NCI-H226 (cell line): ENCODE results near the gene SLC34A1.

Source experiments
- DNase-seq: peaks from one replicate; pipeline ENCODE4 v3.0.0-alpha.2; 2015

The SLC34A1 gene

DNA sequence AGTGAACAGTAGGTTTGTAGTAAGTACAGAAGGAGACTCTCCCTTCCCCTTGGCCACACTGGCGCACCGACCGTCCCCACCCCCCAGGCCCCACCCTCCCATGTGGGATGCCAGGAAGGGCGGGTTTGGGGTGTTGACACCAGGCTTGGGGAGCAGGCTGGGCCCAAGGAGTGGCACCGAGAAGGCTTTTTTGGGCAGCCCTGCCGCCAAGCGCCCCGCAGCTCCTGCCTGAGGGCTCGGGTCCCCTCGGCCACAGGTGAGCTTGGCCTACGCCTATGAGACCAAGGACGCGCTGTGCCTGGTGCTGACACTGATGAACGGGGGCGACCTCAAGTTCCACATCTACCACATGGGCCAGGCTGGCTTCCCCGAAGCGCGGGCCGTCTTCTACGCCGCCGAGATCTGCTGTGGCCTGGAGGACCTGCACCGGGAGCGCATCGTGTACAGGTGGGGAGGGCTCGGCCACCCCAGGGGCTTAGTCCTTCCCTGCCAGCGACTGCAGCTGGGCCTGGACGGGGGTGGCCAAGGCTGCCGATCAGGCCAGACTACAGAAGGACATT lies 49.5 kb downstream of the SLC34A1 start:
- DNase-seq, result no peak

DNA sequence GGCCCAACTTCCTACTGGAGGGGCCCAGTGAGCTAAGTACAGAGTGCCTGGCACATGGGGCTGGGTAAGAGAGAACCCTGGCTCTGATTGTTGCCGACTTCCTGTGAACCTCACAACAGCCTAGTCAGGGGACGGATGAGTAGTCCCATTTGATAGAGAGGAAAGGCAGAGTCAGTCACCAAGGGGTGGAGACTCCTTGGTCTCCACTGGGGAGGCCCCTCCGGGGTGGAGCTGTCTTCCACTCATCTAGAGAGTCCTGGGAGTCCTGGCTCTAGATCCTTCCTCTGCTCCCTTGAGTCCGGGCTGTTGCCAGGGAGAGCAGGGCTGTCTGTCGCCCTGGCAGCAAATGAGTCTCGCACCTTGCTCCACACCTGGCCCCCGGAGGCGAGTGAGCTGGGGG lies 50.2 kb downstream of the SLC34A1 start:
- DNase-seq, result no peak

- no peak for DNase-seq
Measured at GRCh38 chr5:177434942-177435738, 50.9 kb downstream of the SLC34A1 start.

- no peak for DNase-seq
Measured at GRCh38 chr5:177435847-177436536, 51.8 kb downstream of the SLC34A1 start.

DNA sequence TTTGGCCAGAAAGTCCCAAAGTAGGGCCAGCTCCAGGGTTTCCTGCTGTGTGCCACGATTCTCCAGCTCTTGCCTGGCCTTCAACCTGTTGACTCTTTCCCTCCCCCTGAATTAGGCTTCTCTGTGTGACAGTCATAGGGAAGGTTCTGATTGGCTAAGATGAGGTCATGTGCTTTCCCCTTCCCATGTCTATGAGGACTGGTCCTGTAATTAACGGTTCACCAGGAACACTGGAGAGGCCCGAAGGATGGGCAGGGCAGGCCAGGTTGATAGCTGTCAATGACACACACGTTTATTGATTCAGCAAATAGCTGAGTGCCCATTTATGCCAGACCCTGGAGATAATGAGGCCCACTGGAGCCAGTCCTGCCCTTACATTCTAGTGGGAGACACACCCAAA lies 53.4 kb downstream of the SLC34A1 start:
- DNase-seq, result no peak

- DNase-seq, result no peak
Measured at GRCh38 chr5:177438468-177438867, 54.2 kb downstream of the SLC34A1 start.

GRCh38 chr5:177439518-177440053 lies 55.4 kb downstream of the SLC34A1 start:
- DNase-seq, result no peak

- DNase-seq, result no peak
Measured at GRCh38 chr5:177440211-177440989, 56.2 kb downstream of the SLC34A1 start.

DNA sequence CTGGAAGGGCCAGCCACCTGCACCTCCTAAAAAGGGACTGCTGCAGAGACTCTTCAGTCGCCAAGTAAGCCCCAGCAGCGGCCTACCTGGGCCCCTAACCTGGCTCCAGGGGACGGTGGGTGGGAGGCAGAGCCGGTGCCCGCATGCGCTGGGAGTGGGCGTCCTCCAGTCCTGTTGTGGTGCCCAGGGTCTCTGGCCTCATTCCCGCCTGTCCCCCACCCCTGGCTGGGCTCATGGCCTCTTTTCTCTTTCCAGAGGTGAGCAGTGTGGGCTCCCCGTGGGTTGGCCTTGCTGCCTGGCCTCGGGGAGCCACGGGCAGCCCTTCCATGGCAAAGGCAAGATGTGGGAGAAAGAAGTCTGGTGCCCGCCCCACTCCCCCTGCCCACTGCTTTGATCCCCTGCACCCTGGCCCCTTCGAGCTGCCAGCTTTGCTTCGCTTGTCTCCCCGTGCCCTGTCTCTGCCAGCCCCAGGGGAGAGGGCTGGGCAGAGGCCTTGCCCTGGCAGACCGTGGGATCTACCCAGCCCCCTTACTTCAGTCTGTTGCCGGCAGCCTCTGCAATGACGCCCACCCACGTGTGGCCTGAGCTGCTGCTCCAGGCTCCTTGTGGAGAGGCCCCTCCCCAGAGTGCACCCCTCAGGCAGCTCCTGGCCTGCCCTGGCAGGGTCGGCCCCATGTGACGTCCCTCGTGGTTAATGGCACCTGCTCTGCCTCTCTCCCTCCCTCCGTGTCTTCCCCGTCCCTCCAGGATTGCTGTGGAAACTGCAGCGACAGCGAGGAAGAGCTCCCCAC lies 57.0 kb downstream of the SLC34A1 start:
- DNase-seq, result no peak

- DNase-seq, result no peak
Measured at GRCh38 chr5:177442066-177442826, 58.0 kb downstream of the SLC34A1 start.

DNA sequence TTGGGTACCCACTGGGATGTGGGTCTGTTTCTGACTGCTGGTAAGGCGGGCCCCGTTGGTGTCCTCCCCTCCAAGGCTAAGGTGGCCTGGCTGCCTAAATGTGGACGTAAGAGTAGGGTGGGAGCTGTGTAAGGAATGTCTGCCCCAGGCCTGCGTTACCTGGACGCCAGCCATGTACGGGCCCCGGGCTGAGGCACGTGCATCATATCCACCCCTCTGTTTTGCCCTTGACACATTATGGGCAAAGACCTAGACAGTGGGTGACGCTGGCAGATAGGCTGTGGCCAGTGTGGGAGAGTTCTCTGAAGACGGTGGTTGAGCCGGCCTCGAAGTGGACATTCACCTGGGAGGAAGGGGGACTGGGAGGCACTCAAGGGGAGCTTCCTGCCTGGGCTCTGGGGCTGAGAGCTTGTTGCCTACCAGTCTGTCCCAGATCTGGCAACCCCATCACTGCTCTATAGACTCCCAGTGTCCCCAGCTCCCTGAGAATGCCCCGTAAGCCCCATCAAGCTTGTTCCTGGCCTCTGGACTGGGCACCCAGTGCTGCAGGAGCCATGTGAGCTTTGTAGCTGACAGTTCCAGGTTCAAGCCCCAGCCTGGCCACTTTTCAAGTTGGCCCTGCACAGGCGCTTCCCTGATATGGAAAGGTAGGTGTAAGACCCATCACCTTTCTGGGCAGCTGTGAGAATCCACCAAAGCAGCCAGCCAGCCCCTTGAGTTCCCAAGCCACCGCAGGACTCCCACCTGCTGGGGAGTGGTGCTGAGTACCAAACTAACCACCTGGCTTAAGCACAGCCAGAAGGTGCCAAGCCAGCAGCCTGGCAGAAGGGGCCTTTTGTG lies 59.1 kb downstream of the SLC34A1 start:
- DNase-seq, result no peak

GRCh38 chr5:177444106-177445051 lies 60.1 kb downstream of the SLC34A1 start:
- DNase-seq, result no peak

- DNase-seq, result no peak
Measured at GRCh38 chr5:177445052-177445916, 61.0 kb downstream of the SLC34A1 start.

GRCh38 chr5:177445917-177446199 lies 61.6 kb downstream of the SLC34A1 start:
- no peak for DNase-seq

DNA sequence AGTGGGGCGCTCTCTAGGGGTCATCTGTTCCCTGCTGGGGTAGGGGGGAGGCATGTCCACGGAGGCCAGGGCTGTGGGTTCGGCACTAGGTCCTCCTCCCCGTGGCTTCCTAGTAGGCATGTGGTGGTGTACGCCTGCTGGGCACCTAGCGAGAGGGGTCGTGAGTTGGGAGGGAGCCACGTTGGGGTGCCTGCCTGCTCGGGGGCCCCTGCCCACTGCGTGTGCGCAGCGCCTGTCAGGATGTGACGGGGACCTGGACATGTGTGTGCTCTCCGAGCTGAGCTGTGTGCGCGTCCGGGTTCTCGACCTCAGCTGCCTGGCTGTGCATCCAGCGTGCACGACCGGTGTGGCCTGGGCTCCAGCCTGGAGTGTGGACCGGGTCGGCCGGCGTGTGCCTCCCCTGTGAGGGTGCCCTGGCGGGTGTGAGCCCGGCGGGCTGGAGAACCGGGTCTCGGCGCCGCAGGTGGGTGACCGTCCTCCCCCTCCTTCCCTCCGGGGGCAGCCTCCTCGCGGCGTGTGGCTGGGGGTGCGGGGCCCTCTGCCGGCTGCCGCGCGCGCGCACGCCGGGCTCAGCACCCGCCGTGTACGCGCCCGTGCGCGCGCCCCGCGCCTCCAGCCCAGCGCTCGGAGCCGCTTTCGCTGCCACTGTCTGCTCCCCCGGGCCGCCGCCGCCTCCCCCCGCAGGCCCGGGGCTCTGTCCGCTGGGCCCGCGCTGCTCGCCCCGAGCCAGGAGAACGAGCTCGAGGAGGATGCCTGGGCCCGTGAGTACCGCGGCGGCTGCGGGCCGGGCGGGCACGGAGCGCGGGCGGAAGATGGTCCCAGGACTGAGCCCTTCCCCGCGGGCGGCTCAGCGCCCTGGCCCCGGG lies 62.2 kb downstream of the SLC34A1 start, which contains the start of gene PRR7:
TSS of gene PRR7 (plus strand) at position 615 of the 866 bp plus-strand sequence. CDS start 8,254 bp downstream, outside the sequence.
- DNase-seq, result peak; percentile 53

DNA sequence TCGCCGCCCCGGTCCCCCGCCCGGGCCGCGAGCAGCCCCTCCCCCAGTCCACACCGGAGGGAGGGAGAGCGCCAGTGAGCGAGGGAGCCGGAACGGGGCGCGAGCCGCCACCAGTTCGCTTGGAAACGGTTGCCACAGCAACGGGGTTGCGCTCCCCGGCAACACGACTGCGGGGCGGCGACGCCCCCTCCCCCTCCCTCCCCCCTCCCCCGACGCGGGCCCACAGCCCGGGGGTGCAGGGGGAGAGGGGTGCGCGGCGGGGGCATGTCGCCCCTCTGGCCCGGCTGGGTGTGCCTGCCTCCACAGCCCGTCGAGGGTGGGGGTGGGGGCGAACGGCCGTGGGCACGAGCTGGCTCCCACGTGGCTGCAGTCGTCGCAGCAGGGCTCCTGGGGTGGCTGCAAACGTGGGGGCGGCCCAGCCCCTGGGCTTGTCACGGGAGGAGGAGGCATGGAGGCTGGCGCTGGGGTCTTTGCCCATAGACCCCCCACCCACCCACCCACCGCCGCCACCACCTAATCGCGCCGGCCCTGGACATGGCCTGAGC lies 62.9 kb downstream of the SLC34A1 start:
- DNase-seq, result peak; percentile 52
